Esophagus (tissue), 2 donors: ENCODE data around the gene VIPAS39. TPM values are rescaled to one million over a fixed set of nuclear protein-coding genes. Genes with fewer than 3 reads are reported as not detected.
"Not testable (repeated sequence)": the region's sequence is repeated elsewhere in the genome, so short reads cannot be mapped to it uniquely, and the experiment has no call there.

ENCODE experiments used
- H3K27ac ChIP-seq, 2 donors: one replicate each; pipeline ENCODE4 v1.5.1; 2013; ENCODE audit warnings: low read depth in 2 of 2, mild to moderate bottlenecking in 2 of 2, inconsistent platforms in 1 of 2, low read length in 1 of 2, moderate library complexity in 1 of 2
- H3K27me3 ChIP-seq, 2 donors: one replicate each; pipeline ENCODE4 v1.6.1; 2013; ENCODE audit warnings: low read length in 2 of 2, control low read depth in 1 of 2, mild to moderate bottlenecking in 1 of 2; ENCODE audit not compliant: insufficient read depth in 2 of 2, control insufficient read depth in 1 of 2
- H3K36me3 ChIP-seq, 2 donors: one replicate each; pipeline ENCODE4 v1.6.1; 2013; ENCODE audit warnings: low read length in 1 of 2; ENCODE audit not compliant: control insufficient read depth in 2 of 2, insufficient read depth in 2 of 2
- H3K4me1 ChIP-seq, 2 donors: one replicate each; pipeline ENCODE4 v1.6.1; 2013; ENCODE audit warnings: low read length in 1 of 2; ENCODE audit not compliant: control insufficient read depth in 2 of 2, insufficient read depth in 2 of 2
- H3K4me3 ChIP-seq, 2 donors: one replicate each; pipeline ENCODE4 v1.5.1; 2013; ENCODE audit warnings: low read length in 2 of 2, mild to moderate bottlenecking in 2 of 2, low read depth in 1 of 2, moderate library complexity in 1 of 2
- H3K9me3 ChIP-seq, 2 donors: one replicate each; pipeline ENCODE4 v1.6.1; 2013; ENCODE audit warnings: mild to moderate bottlenecking in 2 of 2, low read depth in 1 of 2, low read length in 1 of 2, moderate library complexity in 1 of 2; ENCODE audit not compliant: control insufficient read depth in 2 of 2, insufficient read depth in 1 of 2
- WGBS, 2 donors: extraction: QIAGEN DNeasy Blood & Tissue Kit; methylation state at CpG; one replicate each; pipeline ENCODE4 v1.1.7; 2013; 5-methylcytosine and 5-hydroxymethylcytosine counted together
- polyA plus RNA-seq, 2 donors: library from polyadenylated mRNA; stranded (reverse); fragments of 200-250 nt; gene quantifications; one replicate each; pipeline ENCODE4 v1.2.3, GENCODE V29; 2013
- donor health status: healthy with polysubstance abuse.
- donor health status: Bipolar disorder and iron deficiency.

The VIPAS39 gene
- polyA plus RNA-seq, 2 donors, result 7.5 to 10.0 TPM

- not testable (repeated sequence) for H3K9me3 ChIP-seq, H3K4me1 ChIP-seq, H3K27ac ChIP-seq, H3K4me3 ChIP-seq, H3K27me3 ChIP-seq, H3K36me3 ChIP-seq
- 88 to 90% methylated on average over 2 of the region's 3 CpGs for WGBS, 2 donors
These were observed 41.3 kb downstream of the VIPAS39 start for GRCh38 chr14:77416098-77416497.

- not testable (repeated sequence) for H3K36me3 ChIP-seq, H3K4me1 ChIP-seq, H3K27ac ChIP-seq, H3K27me3 ChIP-seq, H3K9me3 ChIP-seq, H3K4me3 ChIP-seq
- 94 to 98% methylated on average over 10 of the region's 10 CpGs for WGBS, 2 donors
These were observed 41.9 kb downstream of the VIPAS39 start for GRCh38 chr14:77415403-77416030.

- no peak overlapping the region for H3K27ac ChIP-seq
- H3K27me3 ChIP-seq, result no peaks in the 10 kb centered on the region
These were observed 48.3 kb downstream of the VIPAS39 start for GRCh38 chr14:77409131-77409533.

GRCh38 chr14:77407158-77407557, 50.2 kb downstream of the VIPAS39 start:
- H3K9me3 ChIP-seq, result no peaks in the 10 kb centered on the region
- no peak overlapping the region for H3K27ac ChIP-seq
- no peaks in the 10 kb centered on the region for H3K4me1 ChIP-seq
- no peaks in the 10 kb centered on the region for H3K27me3 ChIP-seq
- WGBS, 2 donors, result 87 to 88% methylated on average over 2 of the region's 2 CpGs
- H3K4me3 ChIP-seq, result no peak overlapping the region
- no peaks in the 10 kb centered on the region for H3K36me3 ChIP-seq

More at GRCh38 chr14:77409131-77409533, 48.3 kb downstream of the VIPAS39 start:
- Histone ChIP-seq H3K36me3 (no peaks in the 10 kb centered on the region), H3K4me3 (no peak overlapping the region), H3K9me3 (no peaks in the 10 kb centered on the region), H3K4me1 (no peaks in the 10 kb centered on the region)
- WGBS, 2 donors, result 48 to 62% methylated on average over 3 of the region's 3 CpGs

GRCh38 chr14:77406718-77407117, 50.7 kb downstream of the VIPAS39 start:
- no peak overlapping the region for H3K27ac ChIP-seq

GRCh38 chr14:77406086-77406485, 51.3 kb downstream of the VIPAS39 start:
- H3K4me3 ChIP-seq, result no peak overlapping the region
- 67 to 77% methylated on average over 3 of the region's 3 CpGs for WGBS, 2 donors
- no peak overlapping the region for H3K27ac ChIP-seq

More at GRCh38 chr14:77406718-77407117, 50.7 kb downstream of the VIPAS39 start:
- no peaks in the 10 kb centered on the region for H3K27me3 ChIP-seq
- WGBS, 2 donors, result 66 to 67% methylated on average over 6 of the region's 6 CpGs
- H3K9me3 ChIP-seq, result no peaks in the 10 kb centered on the region
- no peaks in the 10 kb centered on the region for H3K4me1 ChIP-seq
- no peaks in the 10 kb centered on the region for H3K36me3 ChIP-seq
- H3K4me3 ChIP-seq, result no peak overlapping the region

GRCh38 chr14:77403768-77404167, 53.6 kb downstream of the VIPAS39 start:
- H3K27ac ChIP-seq, result no peak overlapping the region
- WGBS, 2 donors, result 82 to 90% methylated on average over 3 of the region's 3 CpGs
- H3K4me3 ChIP-seq, result no peak overlapping the region
- no peaks in the 10 kb centered on the region for H3K27me3 ChIP-seq
- no peaks in the 10 kb centered on the region for H3K9me3 ChIP-seq
- H3K4me1 ChIP-seq, result no peaks in the 10 kb centered on the region
- H3K36me3 ChIP-seq, result no peaks in the 10 kb centered on the region

More at GRCh38 chr14:77406086-77406485, 51.3 kb downstream of the VIPAS39 start:
- no peaks in the 10 kb centered on the region for H3K36me3 ChIP-seq
- H3K4me1 ChIP-seq, result no peaks in the 10 kb centered on the region
- H3K27me3 ChIP-seq, result no peaks in the 10 kb centered on the region
- no peaks in the 10 kb centered on the region for H3K9me3 ChIP-seq

GRCh38 chr14:77400216-77400615, 57.2 kb downstream of the VIPAS39 start:
- WGBS, 2 donors, result 80% methylated on average over 6 of the region's 6 CpGs
- H3K4me1 ChIP-seq, result no peaks in the 10 kb centered on the region
- H3K27ac ChIP-seq, result no peak overlapping the region

GRCh38 chr14:77390188-77390587, 67.2 kb downstream of the VIPAS39 start:
- H3K27me3 ChIP-seq, result no peaks in the 10 kb centered on the region
- 81 to 90% methylated on average over 4 of the region's 4 CpGs for WGBS, 2 donors
- no peaks in the 10 kb centered on the region for H3K9me3 ChIP-seq
- H3K4me1 ChIP-seq, result no peaks in the 10 kb centered on the region
- no peak overlapping the region for H3K4me3 ChIP-seq
- no peaks in the 10 kb centered on the region for H3K36me3 ChIP-seq
- no peak overlapping the region for H3K27ac ChIP-seq

More at GRCh38 chr14:77400216-77400615, 57.2 kb downstream of the VIPAS39 start:
- H3K4me3 ChIP-seq, result no peak overlapping the region
- H3K9me3 ChIP-seq, result no peaks in the 10 kb centered on the region
- H3K36me3 ChIP-seq, result no peaks in the 10 kb centered on the region
- H3K27me3 ChIP-seq, result no peaks in the 10 kb centered on the region

GRCh38 chr14:77378701-77379100, 78.7 kb downstream of the VIPAS39 start:
- Histone ChIP-seq H3K36me3 (no peaks in the 10 kb centered on the region), H3K27me3 (no peaks in the 10 kb centered on the region), H3K4me3 (no peak overlapping the region), H3K4me1 (peaks cover 2 to 3% of the 10 kb centered on the region in 2 donors), H3K9me3 (no peaks in the 10 kb centered on the region), H3K27ac (no peak overlapping the region)
- 91% methylated on average over 6 of the region's 6 CpGs for WGBS, 2 donors
